GM12878 (cell line): ENCODE data around the gene ACSF2. TPM values are rescaled to one million over a fixed set of nuclear protein-coding genes. Genes with fewer than 3 reads are reported as not detected.

Experiments used
- BACH1 ChIP-seq: fragments of 450-650 bp; IDR thresholded peaks from 2 replicates; pipeline ENCODE4 v1.6.1; 2017; ENCODE audit warnings: mild to moderate bottlenecking, borderline replicate concordance
- ETV6 ChIP-seq, 2 experiments: fragments of 450-650 bp in 1 of 2; IDR thresholded peaks in 1 of 2; conservative IDR thresholded peaks in 1 of 2; 2 replicates each; pipeline ENCODE4 v1.6.1; 2014; ENCODE audit warnings: antibody characterized with exemption in 1 of 2, borderline replicate concordance in 1 of 2, low read depth in 1 of 2, mild to moderate bottlenecking in 1 of 2, moderate library complexity in 1 of 2
- HCFC1 ChIP-seq: fragments of 150-350 bp; IDR thresholded peaks from 2 replicates; pipeline ENCODE4 v1.6.1; 2014; ENCODE audit warnings: low read length
- NFXL1 ChIP-seq: fragments of 450-650 bp; IDR thresholded peaks from 2 replicates; pipeline ENCODE4 v1.6.1; 2017; ENCODE audit warnings: antibody characterized with exemption, mild to moderate bottlenecking, borderline replicate concordance
- RUNX3 ChIP-seq: IDR thresholded peaks from 2 replicates; pipeline ENCODE4 v1.6.1; 2012; ENCODE audit warnings: low read length, inconsistent platforms
- TCF12 ChIP-seq: IDR thresholded peaks from 2 replicates; pipeline ENCODE4 v1.6.1; 2011; ENCODE audit warnings: low read depth, mild to moderate bottlenecking, low read length
- WRNIP1 ChIP-seq: IDR thresholded peaks from 2 replicates; pipeline ENCODE4 v1.6.1; 2011; ENCODE audit warnings: low read depth, low read length, improper control_type of control experiment, borderline replicate concordance
- ZBTB11 ChIP-seq: fragments of 450-650 bp; formaldehyde crosslinking; IDR thresholded peaks from 2 replicates; pipeline ENCODE4 v1.5.0; 2022; ENCODE audit warnings: mild to moderate bottlenecking, missing genetic modification characterization
- ZNF274 ChIP-seq: IDR thresholded peaks from one replicate; pipeline ENCODE4 v1.8.0; 2011; ENCODE audit not compliant: insufficient read length, insufficient read depth
- ZNF687 ChIP-seq: fragments of 450-650 bp; IDR thresholded peaks from 2 replicates; pipeline ENCODE4 v1.6.1; 2017; ENCODE audit warnings: mild to moderate bottlenecking, moderate library complexity
- polyA plus RNA-seq, 11 experiments: library from polyadenylated mRNA; depleted of rRNA in 4 of 11; unstranded in 6 of 11; stranded (reverse) in 5 of 11; fragments of >200 nt; fragmentation: Nextera tagmentation in 4 of 11; fragmentation: Illumina TruSeq in 1 of 11; extraction: Ambion mirVana in 4 of 11; extraction: Trizol in 1 of 11; gene quantifications; 1 replicate in 1 of 11; 2 replicates in 10 of 11; pipeline versions ENCODE4 v1.2.1 to v1.2.3, GENCODE V29; 2011 to 2016; ENCODE audit warnings: inconsistent platforms in 2 of 11, missing spikeins in 2 of 11, low read depth in 1 of 11
- total RNA-seq, 4 experiments: library from RNA; depleted of rRNA in 3 of 4; stranded (reverse); fragments of >200 nt in 3 of 4; fragmentation: Illumina TruSeq in 1 of 4; extraction: Trizol in 1 of 4; gene quantifications; 2 replicates each; pipeline versions ENCODE4 v1.2.1 to v1.2.3, GENCODE V29; 2013 to 2021

The ACSF2 gene
- total and polyA plus RNA-seq, 10 of the 15 experiments (the other 5 are each of a cell fraction or from before 2014, with no cell fraction given) = 7.1 to 32.8 (median 16.8) TPM

- peak; percentile 95 for TF ChIP-seq ZNF687
- TF ChIP-seq NFXL1 = peak; percentile 68; the same call in 1 of the 2 replicates
- peak; percentile 75 for TF ChIP-seq RUNX3
- TF ChIP-seq BACH1 = peak; percentile 95
- TF ChIP-seq ETV6 (conservative IDR thresholded peaks at IDR 0.05 in 1 of 2, IDR thresholded peaks at IDR 0.05 in 1 of 2; ENCODE audit: borderline replicate concordance in 1 of 2, low read depth in 1 of 2) = no peak
- TF ChIP-seq ZBTB11 (CRISPR knock-in tag) = no peak
- TF ChIP-seq HCFC1 = peak; percentile 57
- TF ChIP-seq TCF12 = peak; percentile 68
- TF ChIP-seq WRNIP1 = no peak
- no peak for TF ChIP-seq ZNF274
- TF ChIP-seq, all 136 proteins: peak for 56
Observed at GRCh38 chr17:50478391-50479381, 52.7 kb downstream of the ACSF2 start, which contains the start of gene RSAD1 (continued).
